ENCODE results near the gene ANGPTL1. TPM values are rescaled to one million over a fixed set of nuclear protein-coding genes. Genes with fewer than 3 reads are reported as not detected.

Gene ANGPTL1
- total and polyA plus RNA-seq, 4 donors, result 0.93 to 11.2 (median 4.1) TPM

DNA sequence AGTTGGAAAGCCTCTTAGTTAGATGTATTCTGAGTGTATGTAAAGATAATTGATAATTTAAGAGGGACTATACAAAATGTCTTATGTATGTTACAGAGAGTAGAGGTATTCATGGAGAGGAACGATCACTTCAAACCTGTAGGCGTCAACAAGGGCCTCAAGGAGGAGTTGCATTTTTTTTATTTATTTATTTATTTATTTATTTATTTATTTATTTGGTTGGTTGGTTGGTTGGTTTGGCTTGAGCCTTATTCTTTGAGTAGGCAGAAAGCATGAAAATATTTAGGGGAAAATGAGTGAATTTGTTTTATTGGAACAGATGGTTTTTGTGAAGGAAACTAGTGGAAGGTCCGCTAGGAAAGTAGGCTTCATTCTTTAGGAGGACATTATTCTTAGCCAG lies 8.5 kb downstream of the ANGPTL1 start:
- TF ChIP-seq SP1 (IDR thresholded peaks at IDR 0.05) (no peak), HNF4G (IDR thresholded peaks at IDR 0.05) (no peak), TAF1 (conservative IDR thresholded peaks at IDR 0.05) (no peak), NR2F2 (IDR thresholded peaks at IDR 0.05) (no peak), FOXA1 (IDR thresholded peaks at IDR 0.05) (no peak), FOXA2 (IDR thresholded peaks at IDR 0.05) (no peak), GABPA (IDR thresholded peaks at IDR 0.05 in 1 of 2, conservative IDR thresholded peaks at IDR 0.05 in 1 of 2) (no peak), HNF4A (conservative IDR thresholded peaks at IDR 0.05) (no peak), YY1 (IDR thresholded peaks at IDR 0.05) (no peak), RAD21 (IDR thresholded peaks at IDR 0.05) (no peak), RXRA (IDR thresholded peaks at IDR 0.05) (no peak), JUND (IDR thresholded peaks at IDR 0.05) (no peak), EGR1 (IDR thresholded peaks at IDR 0.05; ENCODE audit: low read depth in 2 of 2) (no peak)
- TF ChIP-seq, protein P1, sequence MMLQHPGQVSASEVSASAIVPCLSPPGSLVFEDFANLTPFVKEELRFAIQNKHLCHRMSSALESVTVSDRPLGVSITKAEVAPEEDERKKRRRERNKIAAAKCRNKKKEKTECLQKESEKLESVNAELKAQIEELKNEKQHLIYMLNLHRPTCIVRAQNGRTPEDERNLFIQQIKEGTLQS (IDR thresholded peaks at IDR 0.05), result no peak
- TF ChIP-seq, protein P2, sequence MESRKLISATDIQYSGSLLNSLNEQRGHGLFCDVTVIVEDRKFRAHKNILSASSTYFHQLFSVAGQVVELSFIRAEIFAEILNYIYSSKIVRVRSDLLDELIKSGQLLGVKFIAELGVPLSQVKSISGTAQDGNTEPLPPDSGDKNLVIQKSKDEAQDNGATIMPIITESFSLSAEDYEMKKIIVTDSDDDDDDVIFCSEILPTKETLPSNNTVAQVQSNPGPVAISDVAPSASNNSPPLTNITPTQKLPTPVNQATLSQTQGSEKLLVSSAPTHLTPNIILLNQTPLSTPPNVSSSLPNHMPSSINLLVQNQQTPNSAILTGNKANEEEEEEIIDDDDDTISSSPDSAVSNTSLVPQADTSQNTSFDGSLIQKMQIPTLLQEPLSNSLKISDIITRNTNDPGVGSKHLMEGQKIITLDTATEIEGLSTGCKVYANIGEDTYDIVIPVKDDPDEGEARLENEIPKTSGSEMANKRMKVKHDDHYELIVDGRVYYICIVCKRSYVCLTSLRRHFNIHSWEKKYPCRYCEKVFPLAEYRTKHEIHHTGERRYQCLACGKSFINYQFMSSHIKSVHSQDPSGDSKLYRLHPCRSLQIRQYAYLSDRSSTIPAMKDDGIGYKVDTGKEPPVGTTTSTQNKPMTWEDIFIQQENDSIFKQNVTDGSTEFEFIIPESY (IDR thresholded peaks at IDR 0.05), result no peak
- TF ChIP-seq, protein P3, sequence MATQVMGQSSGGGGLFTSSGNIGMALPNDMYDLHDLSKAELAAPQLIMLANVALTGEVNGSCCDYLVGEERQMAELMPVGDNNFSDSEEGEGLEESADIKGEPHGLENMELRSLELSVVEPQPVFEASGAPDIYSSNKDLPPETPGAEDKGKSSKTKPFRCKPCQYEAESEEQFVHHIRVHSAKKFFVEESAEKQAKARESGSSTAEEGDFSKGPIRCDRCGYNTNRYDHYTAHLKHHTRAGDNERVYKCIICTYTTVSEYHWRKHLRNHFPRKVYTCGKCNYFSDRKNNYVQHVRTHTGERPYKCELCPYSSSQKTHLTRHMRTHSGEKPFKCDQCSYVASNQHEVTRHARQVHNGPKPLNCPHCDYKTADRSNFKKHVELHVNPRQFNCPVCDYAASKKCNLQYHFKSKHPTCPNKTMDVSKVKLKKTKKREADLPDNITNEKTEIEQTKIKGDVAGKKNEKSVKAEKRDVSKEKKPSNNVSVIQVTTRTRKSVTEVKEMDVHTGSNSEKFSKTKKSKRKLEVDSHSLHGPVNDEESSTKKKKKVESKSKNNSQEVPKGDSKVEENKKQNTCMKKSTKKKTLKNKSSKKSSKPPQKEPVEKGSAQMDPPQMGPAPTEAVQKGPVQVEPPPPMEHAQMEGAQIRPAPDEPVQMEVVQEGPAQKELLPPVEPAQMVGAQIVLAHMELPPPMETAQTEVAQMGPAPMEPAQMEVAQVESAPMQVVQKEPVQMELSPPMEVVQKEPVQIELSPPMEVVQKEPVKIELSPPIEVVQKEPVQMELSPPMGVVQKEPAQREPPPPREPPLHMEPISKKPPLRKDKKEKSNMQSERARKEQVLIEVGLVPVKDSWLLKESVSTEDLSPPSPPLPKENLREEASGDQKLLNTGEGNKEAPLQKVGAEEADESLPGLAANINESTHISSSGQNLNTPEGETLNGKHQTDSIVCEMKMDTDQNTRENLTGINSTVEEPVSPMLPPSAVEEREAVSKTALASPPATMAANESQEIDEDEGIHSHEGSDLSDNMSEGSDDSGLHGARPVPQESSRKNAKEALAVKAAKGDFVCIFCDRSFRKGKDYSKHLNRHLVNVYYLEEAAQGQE (IDR thresholded peaks at IDR 0.05), result no peak
- TF ChIP-seq, protein P4, sequence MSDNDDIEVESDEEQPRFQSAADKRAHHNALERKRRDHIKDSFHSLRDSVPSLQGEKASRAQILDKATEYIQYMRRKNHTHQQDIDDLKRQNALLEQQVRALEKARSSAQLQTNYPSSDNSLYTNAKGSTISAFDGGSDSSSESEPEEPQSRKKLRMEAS (IDR thresholded peaks at IDR 0.05), result no peak
- 98% methylated on average over 3 of the region's 3 CpGs for WGBS
- H3K4me1 ChIP-seq (ENCODE audit: control insufficient read depth in 4 of 4, insufficient read depth in 4 of 4, low read length in 3 of 4), result peaks cover 0 to 12% (median 0%) of the 10 kb centered on the region in 4 donors
- peaks cover 0 to 3% (median under 1%) of the 10 kb centered on the region in 4 donors for H3K36me3 ChIP-seq (ENCODE audit: control insufficient read depth in 4 of 4, insufficient read depth in 3 of 4, low read depth in 1 of 4, low read length in 3 of 4)
- H3K27me3 ChIP-seq (ENCODE audit: control insufficient read depth in 4 of 4, insufficient read depth in 4 of 4, low read length in 3 of 4), result no peaks in the 10 kb centered on the region
- H3K9ac ChIP-seq (ENCODE audit: low read depth in 1 of 2, low read length in 2 of 2), result no peak overlapping the region
- H3K4me3 ChIP-seq (ENCODE audit: low read depth in 1 of 3, low read length in 3 of 3), result no peak overlapping the region
- no peak overlapping the region for H3K27ac ChIP-seq (ENCODE audit: low read depth in 1 of 2, low read length in 2 of 2)
- no peak for DNase-seq (ENCODE audit: low spot score)
- no peaks in the 10 kb centered on the region for H3K9me3 ChIP-seq (ENCODE audit: control insufficient read depth in 4 of 4, low read length in 3 of 4)

DNA sequence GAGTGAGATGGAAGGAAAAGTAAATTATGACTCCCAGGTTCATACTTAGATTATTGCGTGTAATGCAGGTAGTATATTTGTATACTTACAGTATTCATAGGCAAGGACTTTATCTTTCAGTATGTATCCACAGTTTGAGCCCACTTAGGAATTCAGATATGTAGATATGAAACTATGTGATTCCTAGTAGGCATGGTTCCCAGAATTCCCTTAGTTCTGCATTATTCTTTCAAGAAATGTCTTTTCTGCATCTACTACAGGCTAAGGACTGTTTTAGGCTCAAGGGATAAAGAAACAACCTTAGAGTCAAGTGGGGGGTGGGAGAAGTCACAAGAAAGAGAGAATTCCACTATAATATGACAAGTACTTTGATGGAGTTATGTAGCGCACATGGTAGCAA lies 13.8 kb downstream of the ANGPTL1 start:
- DNase-seq (ENCODE audit: low spot score), result no peak
- H3K4me1 ChIP-seq (ENCODE audit: control insufficient read depth in 4 of 4, insufficient read depth in 4 of 4, low read length in 3 of 4), result no peaks in the 10 kb centered on the region
- no peaks in the 10 kb centered on the region for H3K9me3 ChIP-seq (ENCODE audit: control insufficient read depth in 4 of 4, low read length in 3 of 4)
- no peaks in the 10 kb centered on the region for H3K27me3 ChIP-seq (ENCODE audit: control insufficient read depth in 4 of 4, insufficient read depth in 4 of 4, low read length in 3 of 4)
- H3K36me3 ChIP-seq (ENCODE audit: control insufficient read depth in 4 of 4, insufficient read depth in 3 of 4, low read depth in 1 of 4, low read length in 3 of 4), result no peaks in the 10 kb centered on the region
- 99% methylated on average over 2 of the region's 2 CpGs for WGBS
- no peak overlapping the region for H3K27ac ChIP-seq (ENCODE audit: low read depth in 1 of 2, low read length in 2 of 2)
- no peak overlapping the region for H3K9ac ChIP-seq (ENCODE audit: low read depth in 1 of 2, low read length in 2 of 2)
- no peak overlapping the region for H3K4me3 ChIP-seq (ENCODE audit: low read depth in 1 of 3, low read length in 3 of 3)
- no peak for TF ChIP-seq YY1 (IDR thresholded peaks at IDR 0.05)
- no peak for TF ChIP-seq SP1 (IDR thresholded peaks at IDR 0.05)
